Cardiac fibroblast (primary cell): ENCODE results near the gene GPR78.

Experiments used
- DNase-seq, 2 donors: peaks; one replicate each; pipeline versions ENCODE4 v3.0.0 to v3.0.0-alpha.2; 2010; ENCODE audit warnings: low read depth in 2 of 2
- H3K4me3 ChIP-seq, 2 donors: replicated peaks in 1 of 2; 1 replicate in 1 of 2; 2 replicates in 1 of 2; pipeline ENCODE4 v1.5.1; 2011; ENCODE audit warnings: low read depth in 2 of 2, low read length in 2 of 2, mild to moderate bottlenecking in 2 of 2, moderate library complexity in 1 of 2
- CTCF ChIP-seq: IDR thresholded peaks from one replicate; pipeline ENCODE4 v1.5.1; 2011; ENCODE audit warnings: low read depth, mild to moderate bottlenecking, low read length, inconsistent platforms

The GPR78 gene

GRCh38 chr4:8556341-8557150 is 23.6 kb upstream of the GPR78 start:
- peak in 1 of 2 donors; percentile 42 for DNase-seq
- no peak overlapping the region for H3K4me3 ChIP-seq
- TF ChIP-seq CTCF = no peak

- TF ChIP-seq CTCF = no peak
- DNase-seq = no peak
- H3K4me3 ChIP-seq = no peak overlapping the region
These were observed 22.8 kb upstream of the GPR78 start for GRCh38 chr4:8557151-8558076.

- no peak for TF ChIP-seq CTCF
- DNase-seq = peak; percentile 8 to 29
These were observed 21.9 kb upstream of the GPR78 start for GRCh38 chr4:8558080-8558960.

GRCh38 chr4:8559011-8559410 is 21.2 kb upstream of the GPR78 start:
- DNase-seq = no peak
- no peak overlapping the region for H3K4me3 ChIP-seq
- no peak for TF ChIP-seq CTCF

More at GRCh38 chr4:8558080-8558960, 21.9 kb upstream of the GPR78 start:
- no peak overlapping the region for H3K4me3 ChIP-seq

GRCh38 chr4:8559524-8560264 is 20.5 kb upstream of the GPR78 start:
- no peak overlapping the region for H3K4me3 ChIP-seq
- TF ChIP-seq CTCF = no peak
- no peak for DNase-seq
